Cerebellar cortex (tissue), 1 donor: ENCODE measurements around the gene TBC1D12.
"Not testable (repeated sequence)": the region's sequence is repeated elsewhere in the genome, so short reads cannot be mapped to it uniquely, and the experiment has no call there.

Source experiments
- DNase-seq: peaks from one replicate; pipeline ENCODE4 v3.0.0-alpha.2; 2015; ENCODE audit warnings: low spot score

TBC1D12 gene

DNA sequence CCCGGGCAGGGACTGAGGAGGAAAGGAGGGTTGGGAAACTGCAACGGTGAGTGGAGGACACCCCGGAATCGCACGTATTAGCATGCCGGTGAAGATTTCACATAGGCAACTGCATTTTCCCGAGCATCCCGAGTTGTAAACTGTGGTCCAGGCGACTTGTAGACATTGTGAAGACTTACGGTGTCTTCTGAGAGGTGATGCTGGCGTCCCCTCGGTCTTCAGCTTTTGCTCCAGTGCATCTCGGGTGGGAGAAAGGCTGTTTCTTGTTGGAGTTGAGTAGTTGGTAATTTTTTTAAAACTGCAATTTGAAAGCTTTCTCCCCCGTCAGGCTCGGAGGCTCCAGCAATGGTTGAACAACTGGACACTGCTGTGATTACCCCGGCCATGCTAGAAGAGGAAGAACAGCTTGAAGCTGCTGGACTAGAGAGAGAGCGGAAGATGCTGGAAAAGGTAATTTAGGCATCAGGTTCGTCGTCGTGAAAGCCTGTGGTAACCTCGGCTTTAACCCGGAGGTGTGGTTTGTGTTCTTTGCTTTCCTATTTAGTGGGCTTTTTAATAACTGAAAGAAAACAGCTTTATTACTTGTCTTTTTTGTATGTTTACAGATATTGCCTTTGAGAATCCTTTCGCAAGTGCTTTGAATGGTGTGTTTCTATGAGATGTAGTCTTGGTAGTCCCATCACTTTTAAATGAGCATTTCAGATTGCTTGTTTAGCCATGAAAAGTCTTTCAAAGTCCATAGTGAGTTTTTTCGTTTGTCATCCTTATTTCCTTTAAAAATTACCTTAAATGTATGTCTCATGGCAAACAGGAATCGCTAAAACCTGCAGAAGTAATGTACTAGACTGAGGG lies 143.9 kb downstream of the TBC1D12 start:
- peak; percentile 53 for DNase-seq

- no peak for DNase-seq
These were observed 144.5 kb downstream of the TBC1D12 start for GRCh38 chr10:94546901-94547185.

- no peak for DNase-seq
These were observed 146.9 kb downstream of the TBC1D12 start for GRCh38 chr10:94549221-94549620.

GRCh38 chr10:94567714-94568307 lies 165.5 kb downstream of the TBC1D12 start:
- DNase-seq: not testable (repeated sequence)

GRCh38 chr10:94571081-94571480 lies 168.7 kb downstream of the TBC1D12 start:
- no peak for DNase-seq

GRCh38 chr10:94571528-94571927 lies 169.2 kb downstream of the TBC1D12 start:
- DNase-seq: no peak

DNA sequence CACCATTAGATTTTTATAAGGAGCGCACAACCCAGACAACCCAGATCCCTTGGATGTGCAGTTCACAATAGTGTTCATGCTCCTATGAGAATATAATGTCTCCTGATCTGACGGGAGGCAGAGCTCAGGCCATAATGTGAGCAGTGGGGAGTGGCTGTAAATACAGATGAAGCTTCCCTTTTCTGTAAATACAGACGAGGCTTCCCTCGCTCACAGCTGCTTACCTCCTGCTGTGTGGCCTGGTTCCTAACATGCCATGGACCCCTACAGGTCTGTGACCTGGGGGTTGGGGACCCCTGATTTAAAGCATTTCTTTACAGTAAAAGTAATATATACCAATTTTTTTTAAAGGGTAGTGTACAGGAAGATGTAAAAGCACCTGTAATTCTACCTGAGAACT lies 176.4 kb downstream of the TBC1D12 start:
- no peak for DNase-seq

GRCh38 chr10:94583124-94583523 lies 180.8 kb downstream of the TBC1D12 start:
- no peak for DNase-seq
